Measurements from ENCODE around the gene C11orf68. TPM values are rescaled to one million over a fixed set of nuclear protein-coding genes. Genes with fewer than 3 reads are reported as not detected.
A peak's percentile ranks its signal among the peaks of the same experiment; 100 is the strongest.

Gene C11orf68
- total and polyA plus RNA-seq, 2 of the 8 experiments (the other 6 are each of a cell fraction or from before 2014, with no cell fraction given), result 24.0 to 51.2 TPM

DNA sequence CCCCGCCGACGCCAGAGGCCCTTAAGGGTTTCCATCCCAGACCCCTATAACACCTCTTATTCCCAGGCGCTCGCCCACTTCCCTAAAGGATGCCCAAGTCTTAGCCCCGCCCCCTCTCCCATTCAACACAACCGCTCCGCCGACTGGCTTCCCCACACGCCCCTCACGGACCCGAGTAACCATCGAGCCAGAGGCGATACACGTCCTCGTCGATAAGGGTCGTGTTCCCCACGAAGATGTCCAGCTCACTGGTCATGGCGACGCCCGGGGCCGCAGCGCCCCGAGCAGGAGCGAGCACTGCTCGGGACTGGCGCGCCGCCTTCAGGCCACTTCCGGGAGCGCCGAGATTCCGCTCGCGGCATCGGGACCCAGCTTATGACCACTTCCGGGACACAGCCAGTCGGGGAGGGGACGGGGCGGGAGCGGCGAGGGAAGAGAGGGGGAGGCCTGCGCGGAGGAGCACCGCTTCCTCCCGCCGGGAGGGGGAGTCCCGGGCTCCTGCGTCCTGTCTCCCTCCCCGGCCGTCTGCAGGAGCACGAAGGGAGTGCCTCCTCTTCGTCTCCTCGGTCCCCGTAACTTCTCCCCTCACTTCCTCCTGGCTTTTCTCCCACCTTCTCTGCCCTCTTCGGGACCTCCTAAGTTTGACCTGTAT, 30.6 kb downstream of the C11orf68 start, which contains the start of gene FIBP (continued):
- TF ChIP-seq TAF7 (optimal IDR thresholded peaks at IDR 0.05; ENCODE audit: borderline replicate concordance, low read depth, low read length) (peak; percentile 89), SAP30 (IDR thresholded peaks at IDR 0.05; ENCODE audit: insufficient read depth, insufficient replicate concordance, low read length) (no peak), RXRA (IDR thresholded peaks at IDR 0.05; ENCODE audit: insufficient read depth, low read depth, low read length) (no peak), TEAD4 (IDR thresholded peaks at IDR 0.05; ENCODE audit: low read depth, low read length) (0 out of 2 replicates have a peak, but pooled peaks have one; percentile 69), JUN (IDR thresholded peaks at IDR 0.05; ENCODE audit: low read depth, low read length) (no peak), EP300 (IDR thresholded peaks at IDR 0.05; ENCODE audit: borderline replicate concordance in 1 of 2, low read depth in 2 of 2, low read length in 2 of 2) (no peak; a peak in 1 of 3 replicates), ASH2L (IDR thresholded peaks at IDR 0.05; ENCODE audit: low read length) (peak; percentile 60), NRF1 (IDR thresholded peaks at IDR 0.05; ENCODE audit: low read depth, low read length) (no peak), ZNF274 (IDR thresholded peaks at IDR 0.05; ENCODE audit: borderline replicate concordance, extremely low read depth, low read length) (no peak), BCL11A (IDR thresholded peaks at IDR 0.05; ENCODE audit: low read depth in 2 of 2, low read length in 2 of 2) (no peak), NANOG (IDR thresholded peaks at IDR 0.05; ENCODE audit: insufficient read depth, low read depth, low read length, poor library complexity, severe bottlenecking) (no peak), KDM5A (IDR thresholded peaks at IDR 0.05; ENCODE audit: low read length) (peak; percentile 54; the same call in 1 of the 2 replicates), YY1 (IDR thresholded peaks at IDR 0.05; ENCODE audit: low read depth, low read length) (peak; percentile 85), SP2 (IDR thresholded peaks at IDR 0.05; ENCODE audit: low read length) (no peak), TBP (IDR thresholded peaks at IDR 0.05; ENCODE audit: low read depth, low read length) (peak; percentile 60; the same call in 1 of the 2 replicates), CBX5 (IDR thresholded peaks at IDR 0.05; ENCODE audit: low read depth, low read length) (no peak), SUZ12 (IDR thresholded peaks at IDR 0.05; ENCODE audit: low read length) (no peak), CHD1 (IDR thresholded peaks at IDR 0.05; ENCODE audit: low read depth, low read length) (no peak), HDAC6 (IDR thresholded peaks at IDR 0.05; ENCODE audit: low read depth, low read length) (no peak), GABPA (IDR thresholded peaks at IDR 0.05; ENCODE audit: borderline replicate concordance, insufficient read depth, low read length) (peak; percentile 91), KDM4A (IDR thresholded peaks at IDR 0.05; ENCODE audit: low read depth, low read length, severe bottlenecking) (peak; percentile 84), SP1 (IDR thresholded peaks at IDR 0.05; ENCODE audit: low read depth, low read length) (no peak)
